Anterior cingulate cortex (tissue), 58 donors: ENCODE results near the gene IFI27.

Source experiments
- DNase-seq, 58 donors: peaks; one replicate each; lab custom pipeline; 2025; lab: John Stamatoyannopoulos, UW

The IFI27 gene

DNA sequence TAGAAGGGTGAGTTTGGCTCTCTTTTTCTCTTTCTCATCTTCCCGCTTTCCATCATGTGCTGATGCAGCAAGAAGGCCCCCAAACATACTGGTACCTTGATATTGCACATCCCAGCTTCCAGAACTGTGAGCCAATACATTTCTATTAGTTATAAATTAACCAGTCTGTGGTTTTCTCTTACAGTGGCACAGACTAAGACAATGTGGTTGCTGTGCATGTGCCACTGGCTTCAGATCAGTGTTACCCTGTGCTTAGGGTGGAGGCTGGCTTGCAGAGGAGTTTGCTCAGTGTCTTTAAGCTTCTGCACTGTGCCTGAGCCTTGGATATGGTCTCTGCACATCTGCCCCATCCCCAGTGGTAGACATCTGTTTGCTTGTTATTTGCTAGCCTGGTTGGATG lies 13.3 kb downstream of the IFI27 start:
- no peak for DNase-seq

DNA sequence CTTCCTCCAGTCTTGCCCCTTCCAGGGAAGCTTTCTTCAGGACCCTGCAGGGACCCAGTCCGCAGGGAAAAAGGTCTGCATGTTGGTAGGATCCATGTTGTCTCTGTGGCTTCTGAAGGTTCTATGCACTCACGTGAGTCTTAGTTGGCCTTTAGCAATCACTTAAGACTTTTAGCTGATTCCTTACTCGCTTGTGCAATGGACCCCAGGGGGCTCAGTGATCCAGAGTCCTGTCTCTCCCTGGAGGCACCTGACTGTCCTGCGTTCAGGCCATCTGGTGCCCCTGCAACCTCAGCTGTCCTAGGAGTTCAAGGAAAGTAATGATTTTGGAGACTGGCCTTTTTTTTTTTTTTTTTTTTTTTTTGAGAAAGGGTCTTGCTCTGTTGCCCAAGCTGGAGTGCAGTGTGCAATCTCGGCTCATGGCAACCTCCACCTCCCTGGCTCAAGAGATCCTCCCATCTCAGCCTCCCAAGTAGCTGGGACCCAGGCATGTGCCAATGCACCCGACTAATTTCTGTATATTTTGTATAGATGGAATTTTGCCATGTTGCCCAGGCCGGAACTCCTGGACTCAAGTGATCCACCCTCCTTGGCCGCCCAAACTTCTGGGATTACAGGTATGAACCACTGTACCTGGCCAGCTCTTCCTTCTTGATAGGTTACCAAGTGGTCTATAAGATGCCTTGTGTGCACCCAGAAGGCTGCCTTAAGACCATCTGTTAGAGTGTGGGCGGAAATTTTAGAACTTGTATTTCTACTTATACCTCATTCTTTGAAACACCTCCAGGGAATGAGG lies 14.2 kb downstream of the IFI27 start:
- peak in 2 of 58 donors; percentile 8 to 24 for DNase-seq

DNA sequence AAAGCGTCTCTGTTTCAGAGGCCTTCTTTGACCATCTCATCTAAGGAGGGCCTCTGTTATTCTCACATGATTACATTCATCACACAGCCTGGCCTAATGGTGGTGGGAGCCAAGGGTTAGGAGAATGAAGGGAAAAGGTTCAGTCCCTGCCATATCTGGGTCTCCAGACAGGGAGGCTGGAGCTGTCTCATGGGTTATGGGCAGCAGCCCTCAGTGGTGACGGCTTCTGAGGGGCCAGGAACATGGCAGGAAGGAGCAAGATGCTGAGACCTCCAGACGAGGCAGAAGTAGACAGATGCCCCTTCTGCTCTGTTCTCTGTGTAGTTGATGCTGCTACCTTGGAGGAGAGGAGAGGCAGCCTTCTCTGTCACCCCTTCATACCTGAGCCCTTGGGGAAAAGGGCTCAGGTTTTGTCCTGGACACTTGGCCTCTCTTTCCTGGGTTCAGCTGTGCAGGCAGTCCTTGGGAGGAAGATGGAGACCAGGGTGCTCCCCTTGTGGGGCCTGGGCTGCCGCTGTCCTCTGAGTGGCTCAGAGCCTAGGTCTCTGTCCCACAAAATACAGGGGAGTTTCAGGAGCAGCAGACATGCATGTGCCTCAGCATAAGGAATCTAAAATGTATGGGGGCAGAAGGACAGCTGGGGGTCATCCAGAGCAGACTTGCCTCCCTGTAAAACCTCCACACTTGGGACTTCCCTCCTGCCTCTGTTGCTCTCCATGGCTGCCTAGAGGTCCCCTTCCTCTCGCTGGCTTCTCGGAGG lies 15.3 kb downstream of the IFI27 start:
- DNase-seq = no peak

DNA sequence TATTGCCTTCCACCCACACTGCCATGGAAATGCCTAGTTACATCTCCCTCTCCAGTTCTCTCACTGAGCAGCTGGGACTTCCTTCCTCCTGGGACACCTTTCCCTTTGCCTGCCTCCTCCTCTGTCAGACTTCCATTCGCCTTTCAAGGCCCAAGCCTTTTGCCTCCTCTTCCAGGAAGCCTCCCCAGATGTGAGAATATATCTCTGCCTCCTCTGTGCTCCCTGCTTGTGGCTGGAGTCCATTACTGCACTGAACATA lies 15.8 kb downstream of the IFI27 start:
- DNase-seq = no peak

DNA sequence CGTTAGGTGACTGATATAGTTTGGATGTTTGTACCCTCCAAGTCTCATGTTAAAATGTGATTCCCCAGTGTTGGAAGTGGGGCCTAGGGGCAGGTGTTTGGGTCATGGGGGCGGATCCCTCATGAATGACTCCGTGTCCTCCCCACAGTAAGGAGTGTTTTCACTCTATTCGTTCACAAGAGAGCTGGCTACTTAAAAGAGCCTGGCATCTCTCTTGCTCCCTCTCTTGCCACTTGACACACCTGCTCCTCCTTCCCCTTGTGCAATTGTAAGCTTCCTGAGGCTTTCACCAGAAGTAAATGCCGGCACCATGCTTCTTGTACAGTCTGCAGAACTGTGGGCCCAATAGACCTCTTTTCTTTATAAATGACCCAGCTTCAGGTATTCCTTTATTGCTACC lies 16.3 kb downstream of the IFI27 start:
- no peak for DNase-seq

DNA sequence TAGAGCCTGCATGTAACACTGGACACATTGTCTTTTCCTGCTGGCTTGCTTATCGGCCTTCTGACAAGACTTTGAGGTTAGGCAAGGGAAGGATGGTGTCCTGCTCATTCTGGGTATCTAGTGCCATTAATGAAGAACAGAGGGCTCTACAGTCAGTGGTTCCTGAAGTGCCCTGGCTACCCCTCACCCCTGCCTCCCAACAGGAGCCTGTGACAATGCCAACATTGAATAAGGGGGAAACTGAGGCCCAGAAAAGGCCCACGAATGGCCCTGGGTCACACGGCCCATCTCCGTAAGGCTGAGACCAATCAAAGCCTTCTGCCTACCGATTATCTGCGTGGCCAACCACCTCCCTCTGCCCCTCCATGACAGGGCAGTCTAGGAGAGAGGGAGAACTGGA lies 16.8 kb downstream of the IFI27 start:
- DNase-seq = no peak

DNA sequence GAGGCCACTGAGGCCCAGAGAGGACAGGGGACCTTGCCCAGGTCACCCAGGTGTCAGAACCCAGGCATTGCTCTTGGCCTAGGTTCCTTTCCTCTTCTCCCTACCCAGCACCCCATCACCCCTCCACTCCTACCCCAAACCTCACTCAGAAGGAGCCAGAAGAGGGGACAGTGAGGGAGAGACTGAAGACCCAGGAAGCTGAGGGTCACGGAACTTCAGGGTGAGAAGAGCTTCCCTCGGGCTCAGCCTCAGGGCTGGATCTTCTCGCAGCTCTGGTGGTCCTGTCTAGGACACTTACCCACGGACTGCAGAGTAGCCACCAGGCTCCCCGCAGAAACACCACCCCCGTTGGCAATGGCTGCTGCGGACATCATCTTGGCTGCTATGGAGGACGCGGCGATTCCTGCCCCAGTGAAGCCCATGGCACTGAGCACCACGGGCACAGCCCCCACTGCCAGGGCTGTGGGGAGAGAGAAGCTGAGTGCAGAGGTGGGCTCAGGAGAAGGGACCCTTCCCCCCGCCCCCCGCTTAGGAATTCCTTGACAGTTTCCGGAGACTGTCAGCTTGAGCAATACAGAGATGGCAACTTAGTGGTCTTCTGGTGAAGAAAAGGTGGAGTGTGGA lies 17.8 kb downstream of the IFI27 start:
- no peak for DNase-seq

DNA sequence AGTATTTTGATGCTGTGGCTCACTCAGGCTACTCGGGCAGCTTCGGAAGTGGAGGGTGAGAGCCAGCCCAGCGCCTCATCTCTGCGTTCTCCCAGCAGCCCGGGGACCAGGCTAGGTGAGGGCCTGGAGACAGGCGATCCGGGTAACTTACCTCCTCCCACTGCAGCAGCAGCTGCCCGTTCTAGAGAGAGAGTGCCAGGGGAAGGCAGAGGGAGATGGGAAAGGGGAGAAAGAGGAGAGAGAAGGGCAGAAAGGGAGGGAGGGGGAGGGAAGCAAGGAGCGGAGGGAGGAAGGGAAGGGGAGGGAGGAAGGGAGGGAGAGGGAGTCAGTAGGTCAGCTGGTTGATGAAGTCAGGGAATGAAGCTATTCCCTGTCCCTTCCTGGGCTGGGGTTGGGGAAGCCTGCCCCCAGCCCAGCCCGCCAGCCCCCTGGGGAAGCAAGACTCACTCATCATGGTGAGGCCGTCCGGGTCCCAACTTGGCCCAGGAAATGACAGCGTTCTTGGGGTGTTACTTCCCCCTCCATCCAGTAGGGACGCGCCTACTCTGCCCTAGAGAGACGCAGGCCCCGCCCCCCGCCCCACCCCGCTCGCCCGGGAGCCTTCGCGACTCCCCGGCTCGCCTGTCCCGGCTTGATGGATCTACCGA lies 18.7 kb downstream of the IFI27 start, which contains the start of gene IFI27L2:
Gene IFI27L2, minus strand, starts transcription at position 494 of the 647 bp plus-strand sequence. Its CDS starts 40 bp downstream, at position 454.
- peak; percentile 34 to 92 (median 81) for DNase-seq

DNA sequence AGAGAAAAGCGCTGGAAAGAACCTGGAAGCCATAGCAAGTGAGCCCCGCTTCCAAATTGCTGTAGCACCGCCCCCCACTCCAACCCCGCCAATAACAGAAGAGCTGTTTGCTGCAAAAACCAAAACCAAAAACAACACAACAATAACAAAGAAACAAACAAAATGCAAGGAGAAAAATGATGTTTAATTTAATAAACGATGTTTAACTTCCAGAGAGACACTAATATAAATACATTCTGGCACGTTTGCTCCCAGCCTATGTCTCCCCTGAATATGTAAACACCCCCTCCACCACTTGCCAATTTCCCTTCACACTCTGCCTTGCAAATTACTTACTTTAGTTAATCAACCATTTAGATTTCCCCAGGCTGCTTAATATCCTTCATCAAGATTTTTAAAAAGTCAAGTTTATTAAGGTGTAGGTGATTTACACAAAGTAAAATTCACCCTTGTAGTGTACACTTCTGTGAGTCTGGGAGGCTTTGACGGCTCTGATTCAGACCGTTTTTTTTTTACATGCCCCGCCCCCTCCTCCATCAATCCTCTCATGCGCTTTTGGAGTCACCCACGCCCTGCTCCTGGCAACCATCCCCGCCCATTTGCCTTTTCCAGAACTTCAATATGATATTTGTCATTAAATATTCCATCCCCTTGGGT lies 19.4 kb downstream of the IFI27 start:
- DNase-seq = peak in 13 of 58 donors; percentile 7 to 54 (median 22)

DNA sequence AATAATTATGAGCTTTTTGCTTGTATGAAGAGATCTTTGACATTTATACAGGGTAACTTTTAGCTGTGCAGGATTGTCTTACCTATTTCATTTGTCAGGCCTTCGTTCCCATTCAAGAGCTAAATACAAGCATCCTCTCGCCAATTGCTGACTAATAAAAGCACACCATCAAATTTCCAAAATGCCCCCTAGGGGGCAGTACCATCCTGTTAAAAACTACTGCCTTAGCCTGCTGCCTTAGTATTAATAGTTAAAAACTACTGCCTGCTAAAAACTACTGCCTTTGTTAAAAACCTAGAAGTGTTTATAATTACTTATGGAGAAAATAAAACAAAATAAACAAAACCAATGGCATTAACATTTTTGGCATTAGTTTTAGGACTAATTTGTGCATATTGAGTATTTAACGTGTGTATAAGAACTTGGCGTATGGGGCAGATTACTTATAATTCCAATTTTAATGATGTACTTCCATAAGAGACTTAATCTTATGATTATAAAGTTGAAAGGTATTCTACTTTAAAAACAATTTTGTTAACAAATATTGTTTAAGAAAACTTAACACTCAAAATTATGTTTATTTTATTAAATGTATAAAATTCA lies 21.9 kb downstream of the IFI27 start:
- peak in 31 of 58 donors; percentile 6 to 77 (median 36) for DNase-seq

DNA sequence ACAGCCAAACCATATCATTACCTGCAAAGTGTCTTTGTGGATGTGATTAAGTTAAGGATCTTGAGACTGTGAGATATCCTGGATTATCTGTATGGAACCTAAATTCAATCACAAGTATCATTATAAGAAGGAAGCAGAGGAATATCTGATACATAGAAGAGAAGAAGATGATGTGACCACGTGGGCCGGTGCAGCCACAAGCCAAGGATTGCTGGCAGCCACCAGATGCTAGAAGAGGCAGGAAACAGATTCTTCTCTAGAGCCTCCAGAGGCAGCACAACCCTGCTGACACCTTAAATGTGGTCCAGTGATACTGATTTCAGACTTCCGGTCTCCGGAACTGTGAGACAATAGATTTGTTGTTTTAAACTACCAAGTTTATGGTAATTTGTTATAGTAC lies 24.9 kb downstream of the IFI27 start:
- DNase-seq = no peak

DNA sequence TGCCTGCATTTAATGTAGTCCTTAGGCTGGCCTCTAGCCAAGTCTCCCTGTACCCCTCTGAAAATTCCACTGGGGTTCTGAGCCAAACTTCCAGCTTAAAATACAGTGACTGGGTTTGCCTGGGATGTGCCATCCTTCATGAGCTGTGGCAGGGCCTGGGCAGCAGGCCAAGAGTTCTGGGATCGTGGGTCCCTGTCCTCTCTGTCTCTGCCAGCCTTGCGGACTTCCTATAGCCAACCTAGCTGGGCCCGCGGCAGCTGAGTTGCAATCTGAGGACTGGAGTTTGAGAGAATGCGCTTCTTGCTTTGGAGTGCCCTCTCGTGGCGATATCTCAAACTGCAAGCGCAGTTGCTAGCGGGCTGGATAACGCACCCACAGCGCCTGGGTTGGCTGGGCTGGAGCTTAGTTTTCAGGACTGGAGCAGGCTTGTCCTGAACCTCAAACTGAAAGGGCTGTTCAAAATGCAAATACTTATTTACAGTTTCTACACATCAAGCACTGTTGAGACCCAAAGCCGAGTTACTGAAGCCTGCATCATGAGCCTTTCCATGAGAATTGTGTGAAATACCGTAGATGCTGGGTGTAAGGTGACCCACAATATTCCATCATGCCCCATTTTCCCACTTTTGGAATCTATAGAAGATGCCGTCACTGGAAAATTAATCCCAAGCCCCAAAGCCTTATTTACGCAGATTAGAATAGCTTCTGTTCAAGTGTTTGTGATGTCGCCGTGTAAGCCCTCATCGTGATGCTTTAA lies 26.2 kb downstream of the IFI27 start:
- DNase-seq = peak in 56 of 58 donors; percentile 15 to 95 (median 75)

DNA sequence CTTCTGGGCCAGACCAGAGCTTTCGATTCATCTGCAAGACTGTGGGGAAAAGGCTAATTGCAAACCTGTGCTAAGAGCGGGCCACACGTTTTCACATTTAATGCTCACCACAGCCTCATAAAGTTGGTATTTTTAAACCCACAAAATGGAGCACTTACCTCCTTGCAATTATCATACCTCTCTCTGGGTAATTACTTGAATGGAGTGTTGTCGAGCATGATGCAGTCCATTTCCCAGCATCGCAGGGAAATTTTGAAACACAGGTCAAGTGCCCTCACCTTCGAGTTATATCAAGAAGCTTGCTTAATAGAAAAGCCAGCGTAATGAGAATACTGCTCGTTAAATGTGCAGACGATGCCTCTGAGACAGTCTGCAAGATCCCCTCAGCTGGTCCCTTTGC lies 27.7 kb downstream of the IFI27 start:
- DNase-seq = no peak

DNA sequence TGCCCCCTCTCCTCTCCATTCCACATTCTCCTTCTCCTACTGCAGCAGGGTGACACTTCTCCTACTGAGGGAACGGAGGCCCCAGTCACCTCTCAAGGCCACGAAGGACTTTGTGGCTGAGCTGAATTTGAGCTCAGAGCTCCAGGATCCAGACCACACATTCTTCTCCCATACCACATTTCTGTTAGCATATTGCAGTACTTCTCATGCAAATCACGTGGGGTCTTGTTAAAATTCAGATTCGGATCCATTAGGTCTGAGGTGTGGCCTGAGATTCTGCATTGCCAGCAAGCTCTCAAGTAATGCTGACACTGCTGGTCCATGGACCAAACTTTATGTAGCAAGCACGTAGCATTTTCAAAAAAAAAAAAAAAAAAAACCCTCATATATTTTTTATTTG lies 28.5 kb downstream of the IFI27 start:
- DNase-seq = no peak

DNA sequence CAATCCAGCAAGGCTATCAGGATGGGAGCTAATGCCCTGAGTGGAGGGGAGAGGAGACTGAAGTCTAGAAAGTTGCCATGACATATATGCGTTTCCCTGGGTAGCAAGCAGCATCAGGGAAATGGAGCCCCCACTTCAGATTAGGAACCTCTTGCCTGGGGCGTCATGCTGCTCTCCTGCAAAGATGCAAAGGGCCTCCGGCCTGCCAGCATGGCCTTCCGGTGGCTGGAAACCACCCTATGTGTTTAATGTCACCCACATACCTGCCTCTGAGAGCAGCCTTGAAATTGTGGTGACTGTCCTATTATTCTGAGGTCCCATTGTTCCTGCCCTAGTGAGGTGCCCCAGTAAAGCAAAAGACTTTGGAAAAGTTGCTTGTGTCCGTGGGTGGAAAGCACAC lies 28.9 kb downstream of the IFI27 start:
- no peak for DNase-seq

DNA sequence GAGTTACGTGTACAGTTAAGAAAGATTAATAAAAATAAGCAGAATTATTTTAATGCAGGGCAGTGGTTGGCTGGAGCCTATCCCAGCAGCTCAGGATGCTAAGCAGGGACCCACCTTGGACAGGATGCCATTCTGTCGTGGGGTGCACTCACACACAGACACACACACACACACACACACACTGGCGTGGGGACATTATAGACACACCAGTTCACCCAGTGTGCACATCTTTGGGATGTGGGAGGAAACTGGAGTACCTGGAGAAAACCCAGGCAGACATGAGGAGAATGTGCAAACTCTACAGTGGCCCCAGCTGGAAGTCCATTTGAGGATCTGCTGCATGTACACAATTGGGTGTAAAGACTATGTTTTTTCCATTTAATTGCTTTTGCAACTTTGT lies 31.7 kb downstream of the IFI27 start:
- DNase-seq = no peak

DNA sequence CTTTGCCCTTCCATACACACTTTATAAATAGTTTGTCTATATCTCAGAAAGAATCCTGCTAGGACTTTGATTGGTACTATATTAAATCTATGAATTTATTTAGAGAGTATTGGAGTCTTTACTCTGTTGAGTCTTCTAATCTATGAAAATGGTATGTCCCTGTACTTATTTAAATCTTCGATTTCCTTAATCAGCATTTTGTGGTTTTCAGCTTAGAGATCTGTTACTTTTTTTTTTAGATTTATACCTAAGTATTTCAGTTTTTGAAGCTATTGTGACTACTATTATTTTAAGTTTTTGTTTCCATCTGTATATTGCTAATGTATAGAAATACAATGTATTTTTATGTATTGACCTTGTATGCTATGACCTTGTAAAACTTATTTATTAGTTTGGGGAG lies 32.3 kb downstream of the IFI27 start:
- no peak for DNase-seq

DNA sequence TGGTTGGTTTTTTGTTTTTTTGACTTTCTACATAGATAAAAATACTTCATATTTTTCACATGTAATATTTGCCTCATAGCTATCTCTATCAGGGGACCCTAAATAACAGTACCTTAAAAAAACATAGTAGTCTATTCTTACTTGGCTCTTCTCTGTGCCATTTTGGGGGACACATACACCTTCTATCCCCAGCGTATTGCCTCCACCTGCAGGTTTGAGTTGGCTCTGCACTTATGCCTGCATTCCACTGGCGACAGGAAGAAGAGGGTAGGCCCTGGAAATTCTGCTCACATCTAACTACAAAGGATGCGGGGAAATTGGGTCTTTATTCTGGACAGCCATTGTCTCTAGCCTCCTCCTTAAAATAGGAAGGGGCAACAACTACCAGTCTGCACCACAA lies 32.7 kb downstream of the IFI27 start:
- no peak for DNase-seq

DNA sequence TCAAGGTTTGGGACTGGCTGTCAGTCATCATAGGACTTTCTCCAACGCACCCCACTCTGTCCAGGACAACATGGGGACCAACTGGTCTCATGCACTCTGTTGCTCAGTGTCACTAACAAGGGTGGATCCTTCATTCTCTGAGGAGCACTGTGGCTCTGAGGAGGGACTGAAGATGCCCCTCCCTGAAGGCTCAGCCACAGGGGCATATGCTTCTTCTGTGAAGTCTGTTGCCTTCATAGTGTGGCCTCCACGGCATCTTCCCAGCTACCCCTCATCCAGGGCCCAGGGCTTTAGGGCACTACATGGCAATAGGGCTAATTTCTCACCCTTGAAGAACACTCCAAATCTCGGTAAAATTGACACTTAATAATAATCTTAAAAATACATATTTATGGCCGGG lies 33.2 kb downstream of the IFI27 start:
- DNase-seq = no peak
